GM10266 (cell line): Measurements from ENCODE around the gene VGLL4.

Source experiments
- DNase-seq: peaks from one replicate; pipeline ENCODE4 v3.0.0; 2012; ENCODE audit errors: extremely low spot score
- TF ChIP-seq, protein P1 (sequence below): IDR thresholded peaks from 2 replicates; pipeline ENCODE4 v1.5.1; 2012; ENCODE audit warnings: mild to moderate bottlenecking, low read depth; ENCODE audit not compliant: control insufficient read depth, insufficient read depth; ENCODE audit errors: missing control alignments

VGLL4 gene

DNA sequence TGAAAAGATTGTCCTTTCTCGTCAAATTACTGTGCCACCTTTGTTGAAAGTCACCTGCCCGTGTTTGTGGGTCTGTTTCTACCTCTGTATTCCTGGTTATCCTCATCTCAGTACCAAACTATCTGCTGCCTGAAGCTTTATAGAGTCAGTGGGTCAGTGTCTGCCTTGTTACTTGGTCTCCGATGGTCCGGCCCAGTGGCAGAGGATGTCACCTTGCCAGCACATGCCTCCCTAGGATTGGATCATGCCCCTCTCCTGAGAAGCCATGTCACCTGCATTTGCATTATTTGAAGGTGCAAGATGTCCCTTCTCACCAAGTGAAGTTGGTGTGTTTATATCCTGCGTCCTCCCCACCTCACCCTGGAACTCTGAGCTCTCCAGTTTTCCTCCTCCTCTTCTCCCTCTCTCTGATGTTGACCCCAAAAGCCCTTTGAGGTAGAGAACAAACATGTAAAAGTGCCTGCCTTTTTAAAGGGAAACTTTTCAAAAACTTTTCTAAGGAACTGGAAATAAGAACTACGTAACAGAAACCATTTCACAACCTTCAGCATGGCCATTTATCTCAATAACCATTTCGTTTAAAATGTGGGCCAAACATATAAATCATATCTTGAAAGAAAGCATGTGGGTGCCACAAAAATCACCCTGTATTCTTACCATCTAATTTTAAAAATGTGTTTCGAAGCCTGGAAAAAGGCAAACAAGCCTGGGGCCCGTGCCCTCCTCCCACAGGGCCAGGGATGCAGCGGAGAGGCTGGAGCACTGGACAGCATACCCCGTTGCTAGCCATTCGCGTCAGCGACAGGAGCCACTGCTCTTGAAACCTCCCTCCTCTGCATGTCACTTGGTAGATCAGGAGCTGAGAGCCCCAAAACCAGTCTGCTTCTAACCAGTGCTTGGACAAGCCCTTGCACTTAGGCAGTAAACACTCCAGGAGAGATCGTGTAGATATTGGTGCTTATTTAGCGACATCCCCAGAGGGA is 102.1 kb downstream of the VGLL4 start:
- no peak for DNase-seq
- TF ChIP-seq, protein P1, sequence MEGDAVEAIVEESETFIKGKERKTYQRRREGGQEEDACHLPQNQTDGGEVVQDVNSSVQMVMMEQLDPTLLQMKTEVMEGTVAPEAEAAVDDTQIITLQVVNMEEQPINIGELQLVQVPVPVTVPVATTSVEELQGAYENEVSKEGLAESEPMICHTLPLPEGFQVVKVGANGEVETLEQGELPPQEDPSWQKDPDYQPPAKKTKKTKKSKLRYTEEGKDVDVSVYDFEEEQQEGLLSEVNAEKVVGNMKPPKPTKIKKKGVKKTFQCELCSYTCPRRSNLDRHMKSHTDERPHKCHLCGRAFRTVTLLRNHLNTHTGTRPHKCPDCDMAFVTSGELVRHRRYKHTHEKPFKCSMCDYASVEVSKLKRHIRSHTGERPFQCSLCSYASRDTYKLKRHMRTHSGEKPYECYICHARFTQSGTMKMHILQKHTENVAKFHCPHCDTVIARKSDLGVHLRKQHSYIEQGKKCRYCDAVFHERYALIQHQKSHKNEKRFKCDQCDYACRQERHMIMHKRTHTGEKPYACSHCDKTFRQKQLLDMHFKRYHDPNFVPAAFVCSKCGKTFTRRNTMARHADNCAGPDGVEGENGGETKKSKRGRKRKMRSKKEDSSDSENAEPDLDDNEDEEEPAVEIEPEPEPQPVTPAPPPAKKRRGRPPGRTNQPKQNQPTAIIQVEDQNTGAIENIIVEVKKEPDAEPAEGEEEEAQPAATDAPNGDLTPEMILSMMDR: no peak

DNA sequence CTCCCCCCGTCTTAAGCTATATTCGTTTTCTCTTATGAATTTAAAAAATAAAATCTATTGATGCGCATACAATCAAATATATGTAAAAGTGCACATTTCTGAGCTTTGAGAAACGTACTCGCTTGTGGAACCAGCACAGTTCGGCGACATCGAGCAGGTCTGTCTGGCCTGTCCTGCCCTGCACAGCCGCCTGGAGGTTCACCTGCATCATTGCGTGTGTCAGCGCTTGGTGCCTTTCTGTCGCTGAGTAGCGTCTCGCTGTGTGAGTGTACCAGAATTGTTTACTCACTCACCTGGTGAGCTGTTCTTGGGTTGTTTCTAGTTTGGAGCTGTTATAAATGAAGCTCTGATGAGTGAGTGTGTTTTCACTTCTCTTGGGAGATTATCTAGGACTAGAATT is 104.0 kb downstream of the VGLL4 start:
- TF ChIP-seq, protein P1: no peak
- DNase-seq: no peak

DNA sequence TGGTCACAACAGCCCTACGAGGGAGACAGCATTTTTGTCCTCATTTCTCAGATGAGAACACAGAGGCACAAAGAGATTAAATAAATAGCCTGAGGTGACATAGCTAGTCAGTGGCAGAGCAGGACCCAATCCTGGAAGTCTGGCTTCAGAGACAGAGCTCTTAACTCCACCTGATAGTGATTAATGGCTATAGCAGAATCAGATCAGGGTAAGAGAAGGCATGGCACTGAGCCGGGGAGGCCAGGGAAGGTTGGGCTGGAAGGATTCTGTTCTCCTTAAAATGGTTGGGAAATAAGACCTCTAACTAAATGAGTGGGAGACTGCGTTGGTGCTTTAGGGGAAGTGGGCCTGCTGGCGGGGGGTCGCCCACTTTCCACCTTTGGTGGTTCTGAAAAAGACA is 104.5 kb downstream of the VGLL4 start:
- TF ChIP-seq, protein P1: no peak
- DNase-seq: no peak

DNA sequence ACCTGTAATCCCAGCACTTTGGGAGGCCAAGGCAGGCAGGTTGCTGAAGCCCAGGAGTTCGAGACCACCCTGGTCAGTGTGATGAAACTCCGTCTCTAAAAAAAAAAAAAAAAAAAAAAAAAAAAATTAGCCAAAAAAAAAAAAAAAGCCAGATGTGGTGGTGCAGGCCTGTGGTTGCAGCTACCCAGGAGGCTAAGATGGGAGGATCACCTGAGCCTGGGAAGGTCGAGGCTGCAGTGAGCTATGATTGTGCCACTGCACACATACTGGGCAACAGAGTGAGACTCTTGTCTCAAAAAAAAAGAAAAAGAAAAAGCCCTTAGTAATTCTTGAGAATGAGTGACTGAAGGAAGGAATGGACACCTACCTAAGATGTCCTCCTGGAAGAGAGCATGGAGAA is 105.1 kb downstream of the VGLL4 start:
- no peak for DNase-seq

DNA sequence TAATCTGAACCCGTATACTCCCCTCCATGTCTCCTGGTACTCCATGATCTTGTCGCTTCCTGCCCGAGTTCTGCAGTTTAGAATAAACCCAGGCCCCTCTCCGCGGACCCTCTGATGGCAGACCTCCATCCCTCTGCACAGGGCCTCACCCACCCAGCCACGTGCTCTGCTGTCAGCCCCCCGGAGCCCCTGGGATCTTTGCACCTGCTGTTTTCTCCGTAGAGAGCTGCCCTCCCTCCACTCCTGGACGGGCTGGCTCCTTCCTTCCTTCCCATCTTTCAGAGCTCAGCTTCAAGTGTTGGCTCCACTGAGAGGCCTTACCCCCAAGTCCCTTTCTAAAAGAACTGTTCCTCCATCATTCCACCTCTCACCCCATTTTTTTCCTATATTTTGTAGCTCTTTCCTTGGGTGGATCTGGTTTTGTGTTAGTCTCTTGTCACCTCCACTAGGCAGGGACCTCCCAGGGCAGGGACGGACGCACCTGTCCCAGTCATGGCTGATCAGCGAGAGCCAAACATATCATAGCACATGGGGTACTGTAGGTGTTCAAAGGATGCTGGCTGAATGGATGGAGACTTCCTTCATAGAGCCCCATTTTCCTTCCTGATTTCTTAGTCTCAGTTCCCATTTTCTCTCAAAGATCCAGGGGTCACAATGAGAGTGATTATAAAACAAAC is 106.6 kb downstream of the VGLL4 start:
- no peak for DNase-seq

More for the DNA sequence above, 105.1 kb downstream of the VGLL4 start:
- TF ChIP-seq, protein P1: no peak

DNA sequence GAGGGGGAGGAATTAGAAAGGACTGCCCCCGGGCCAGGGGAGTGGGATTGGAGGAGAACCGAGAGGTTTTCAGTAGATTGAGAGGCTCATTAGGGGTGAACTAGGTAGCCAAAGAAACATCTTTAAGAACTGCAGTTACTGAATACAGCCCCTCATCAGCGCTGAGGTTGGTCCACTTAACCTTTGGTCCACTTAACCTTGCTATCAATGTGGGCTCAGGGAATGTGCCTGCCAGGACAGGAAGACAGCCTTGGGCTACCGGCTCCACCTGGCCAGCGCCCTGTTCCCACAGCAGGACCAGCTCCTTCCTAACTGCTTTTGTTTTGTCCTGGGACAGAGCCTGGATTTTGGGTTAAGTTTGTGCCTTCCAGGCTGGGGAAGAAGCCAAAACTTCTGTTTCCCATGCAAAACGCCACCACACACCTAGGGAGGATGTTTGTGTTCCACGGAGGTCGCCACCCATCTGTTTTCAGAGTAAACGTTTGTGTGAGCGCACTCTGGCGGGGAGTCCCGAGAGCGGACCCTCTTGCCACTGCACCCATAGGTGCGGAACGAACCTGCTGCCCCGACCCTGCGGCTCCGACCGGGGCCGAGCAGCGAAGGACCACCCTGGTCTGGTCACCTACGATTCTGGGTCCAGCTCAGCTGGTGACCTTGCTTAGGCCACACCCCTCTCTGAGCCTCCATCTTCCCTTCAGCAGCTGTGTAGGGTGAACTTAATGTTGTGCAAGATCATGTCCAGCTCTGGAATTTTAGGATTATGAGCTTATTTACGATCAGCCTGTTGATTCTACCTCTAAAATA is 107.4 kb downstream of the VGLL4 start:
- DNase-seq: no peak
- TF ChIP-seq, protein P1: no peak

More for the DNA sequence above, 106.6 kb downstream of the VGLL4 start:
- TF ChIP-seq, protein P1: no peak
